WTC11 (cell line): ENCODE data around the gene ABCG1.

Experiments used
- CREB1 ChIP-seq: sonication (generic); formaldehyde crosslinking; IDR thresholded peaks from 2 replicates; pipeline ENCODE4 v1.8.0; 2023; ENCODE audit warnings: mild to moderate bottlenecking, missing genetic modification reagents
- CTCF ChIP-seq: fragments of 200-600 bp; IDR thresholded peaks from 2 replicates; pipeline ENCODE4 v1.8.0; 2022; ENCODE audit warnings: antibody characterized with exemption
- ESRRA ChIP-seq: sonication (generic); formaldehyde crosslinking; IDR thresholded peaks from 2 replicates; pipeline ENCODE4 v1.8.1; 2022; ENCODE audit warnings: mild to moderate bottlenecking, missing genetic modification reagents, borderline replicate concordance
- ETV6 ChIP-seq: sonication (generic); formaldehyde crosslinking; IDR thresholded peaks from 2 replicates; pipeline ENCODE4 v1.8.1; 2022; ENCODE audit warnings: mild to moderate bottlenecking, missing genetic modification reagents
- NR3C1 ChIP-seq: sonication (generic); formaldehyde crosslinking; conservative IDR thresholded peaks from 2 replicates; pipeline ENCODE4 v1.8.1; 2023; ENCODE audit warnings: low read depth, mild to moderate bottlenecking, missing genetic modification reagents
- TCF7 ChIP-seq: sonication (generic); formaldehyde crosslinking; IDR thresholded peaks from 2 replicates; pipeline ENCODE4 v1.8.0; 2022; ENCODE audit warnings: mild to moderate bottlenecking, low read depth, missing genetic modification reagents, moderate library complexity
- TF ChIP-seq, protein P1 (sequence below): sonication (generic); formaldehyde crosslinking; IDR thresholded peaks from 2 replicates; pipeline ENCODE4 v1.8.1; 2022; ENCODE audit warnings: missing genetic modification reagents, borderline replicate concordance

DNA sequence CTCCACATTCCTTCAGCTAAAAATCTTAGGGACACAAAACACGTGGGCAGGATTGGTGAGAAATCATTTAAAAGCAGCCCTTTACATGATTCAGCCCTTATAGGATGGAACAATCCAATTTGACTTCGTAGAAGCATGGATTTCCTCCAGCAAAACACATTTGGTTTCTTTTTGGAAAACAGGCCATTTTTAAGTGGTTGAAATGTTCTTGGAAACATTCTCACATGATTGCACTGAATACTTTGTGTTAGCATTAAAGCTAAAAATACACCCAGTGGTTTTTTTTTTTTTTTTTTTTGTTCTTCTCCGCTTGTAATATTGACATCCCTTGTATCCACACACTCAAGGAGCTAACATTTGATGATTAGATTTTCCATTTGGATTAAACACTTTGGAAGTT lies 42.1 kb upstream of the ABCG1 start:
- TF ChIP-seq CTCF (no peak), ETV6 (CRISPR knock-in tag) (no peak), CREB1 (CRISPR knock-in tag) (no peak), NR3C1 (CRISPR knock-in tag) (no peak), TCF7 (CRISPR knock-in tag) (no peak), ESRRA (no peak)
- TF ChIP-seq, protein P1, sequence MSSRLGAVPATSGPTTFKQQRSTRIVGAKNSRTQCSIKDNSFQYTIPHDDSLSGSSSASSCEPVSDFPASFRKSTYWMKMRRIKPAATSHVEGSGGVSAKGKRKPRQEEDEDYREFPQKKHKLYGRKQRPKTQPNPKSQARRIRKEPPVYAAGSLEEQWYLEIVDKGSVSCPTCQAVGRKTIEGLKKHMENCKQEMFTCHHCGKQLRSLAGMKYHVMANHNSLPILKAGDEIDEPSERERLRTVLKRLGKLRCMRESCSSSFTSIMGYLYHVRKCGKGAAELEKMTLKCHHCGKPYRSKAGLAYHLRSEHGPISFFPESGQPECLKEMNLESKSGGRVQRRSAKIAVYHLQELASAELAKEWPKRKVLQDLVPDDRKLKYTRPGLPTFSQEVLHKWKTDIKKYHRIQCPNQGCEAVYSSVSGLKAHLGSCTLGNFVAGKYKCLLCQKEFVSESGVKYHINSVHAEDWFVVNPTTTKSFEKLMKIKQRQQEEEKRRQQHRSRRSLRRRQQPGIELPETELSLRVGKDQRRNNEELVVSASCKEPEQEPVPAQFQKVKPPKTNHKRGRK, result no peak
